Measurements from ENCODE around the gene CRYBG2. TPM values are rescaled to one million over a fixed set of nuclear protein-coding genes. Genes with fewer than 3 reads are reported as not detected.

Gene CRYBG2
- total and polyA plus RNA-seq, 10 of the 15 experiments (the other 5 are each of a cell fraction or from before 2014, with no cell fraction given): 0.03 to 1.2 (median 0.11) TPM; not detected in 4

DNA sequence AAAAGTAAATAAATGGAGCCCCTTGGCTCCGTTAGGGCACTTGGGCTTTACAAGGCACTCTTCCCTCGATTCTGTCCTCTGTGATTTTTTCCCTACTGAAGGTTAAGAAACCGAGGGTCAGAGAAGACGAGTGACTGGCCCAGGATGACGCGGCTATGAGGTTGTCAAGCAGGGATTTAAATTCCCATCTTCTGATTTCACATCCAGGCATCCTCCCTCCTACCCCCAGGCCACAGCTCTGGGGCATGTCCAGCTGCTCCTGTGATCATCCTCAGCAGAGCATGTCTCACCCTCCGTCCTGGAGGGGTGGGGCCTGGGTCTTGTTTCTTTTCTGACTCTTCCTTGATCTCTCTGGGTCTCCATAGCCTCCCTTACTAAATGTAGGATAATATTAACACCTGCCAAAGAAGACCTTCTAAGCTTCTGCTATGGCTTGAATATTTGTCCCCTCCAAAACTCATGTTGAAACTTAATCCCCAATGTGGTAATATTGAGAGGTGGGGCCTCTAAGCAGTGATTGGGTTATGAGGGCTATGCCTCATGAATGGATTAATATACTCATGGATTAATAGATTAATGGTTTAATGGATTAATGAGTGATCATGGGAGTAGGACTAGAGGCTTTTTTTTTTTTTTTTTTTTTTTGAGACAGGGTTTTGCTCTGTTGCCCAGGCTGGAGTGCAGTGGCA is 4.6 kb downstream of the CRYBG2 start:
- in situ Hi-C loops (cut with MboI) (no loop called here), intact Hi-C loops (cut with micrococcal nuclease; ENCODE audit: unreplicated experiment) (no loop called here)
- Histone ChIP-seq H3K9me3 (replicated peaks; ENCODE audit: control insufficient read depth, insufficient read depth, low read length) (no peaks in the 10 kb centered on the region), H2AFZ (ENCODE audit: control insufficient read depth, low read depth, low read length) (no peak overlapping the region), H3K79me2 (ENCODE audit: control insufficient read depth, insufficient read depth, low read length) (no peaks in the 10 kb centered on the region), H3K9ac (ENCODE audit: control insufficient read depth, insufficient read depth, low read length) (no peak overlapping the region), H3K4me3 (no peak overlapping the region), H3K27me3 (replicated peaks in 1 of 2; ENCODE audit: control insufficient read depth in 2 of 2, insufficient read depth in 2 of 2, low read length in 1 of 2) (no peaks in the 10 kb centered on the region; a peak in 1 of 4 replicates), H3K27ac (ENCODE audit: control insufficient read depth, insufficient read depth) (no peak overlapping the region), H3K4me1 (ENCODE audit: control insufficient read depth, insufficient read depth, low read length) (no peaks in the 10 kb centered on the region), H3K4me2 (ENCODE audit: control insufficient read depth, insufficient read depth) (no peak overlapping the region), H3K36me3 (ENCODE audit: control insufficient read depth in 2 of 2, insufficient read depth in 2 of 2, low read length in 1 of 2) (no peaks in the 10 kb centered on the region), H4K20me1 (ENCODE audit: control insufficient read depth, insufficient read depth) (no peaks in the 10 kb centered on the region)
- ChIA-PET RAD21 (ENCODE audit: unreplicated experiment) (no interaction called here), CTCF (interaction anchor here (1.0 to 3.4 kb wide), 2 partner anchors 31 to 67 kb away, joined by 4 to 13 read pairs; partner anchors contain the start of gene CD52), POLR2A (interaction anchor here (0.6 to 0.7 kb wide), 2 partner anchors 15 to 64 kb away, joined by 4 to 6 read pairs; no protein-coding TSS in a partner anchor), SMC1A (ENCODE audit: uncharacterized antibody, unreplicated experiment) (no interaction called here)
- WGBS (ENCODE audit: insufficient coverage, insufficient replicate concordance, low lambda C conversion rate, missing lambda C conversion rate): 40% methylated on average over 7 of the region's 7 CpGs
- TF ChIP-seq IKZF2 (IDR thresholded peaks at IDR 0.05): no peak
- no peak for TF ChIP-seq SMAD1 (IDR thresholded peaks at IDR 0.05; ENCODE audit: low read depth, partially characterized antibody)
- no peak for TF ChIP-seq CHD4 (IDR thresholded peaks at IDR 0.05)
- no peak for TF ChIP-seq SREBF1 (IDR thresholded peaks at IDR 0.05; ENCODE audit: low read length)
- TF ChIP-seq YBX1 (IDR thresholded peaks at IDR 0.05): no peak
- no peak for TF ChIP-seq SUPT20H (IDR thresholded peaks at IDR 0.05; ENCODE audit: borderline replicate concordance, control insufficient read depth, low read depth, low read length)
- no peak for TF ChIP-seq JUNB (IDR thresholded peaks at IDR 0.05)
- no peak for TF ChIP-seq ZZZ3 (IDR thresholded peaks at IDR 0.05; ENCODE audit: control insufficient read depth, insufficient read length, low read depth)
- TF ChIP-seq GATAD2B (conservative IDR thresholded peaks at IDR 0.05; ENCODE audit: low read depth): no peak
- no peak for TF ChIP-seq NBN (IDR thresholded peaks at IDR 0.05)
- TF ChIP-seq EED (IDR thresholded peaks at IDR 0.05; ENCODE audit: low read depth): no peak
- TF ChIP-seq FOXM1 (IDR thresholded peaks at IDR 0.05; ENCODE audit: low read depth, low read length): no peak
- TF ChIP-seq ZNF24 (IDR thresholded peaks at IDR 0.05): no peak
- no peak for TF ChIP-seq ELK1 (IDR thresholded peaks at IDR 0.05; ENCODE audit: low read depth, low read length)
- no peak for TF ChIP-seq SMARCA5 (IDR thresholded peaks at IDR 0.05)
- TF ChIP-seq ATF3 (IDR thresholded peaks at IDR 0.05; ENCODE audit: borderline replicate concordance, extremely low read depth, low read depth, low read length): no peak
- FAIRE-seq: no peak
- DNase-seq (ENCODE audit: low read depth, low spot score): no peak
- BruUV-seq (replicated peaks): no TSS peak
- no peak for ATAC-seq

Measured in GM12878 (cell line).